IPS DF 6.9 (cell line): ENCODE results near the gene MRPS18B.
A peak's percentile ranks its signal among the peaks of the same experiment; 100 is the strongest.

ENCODE experiments used
- DNase-seq: peaks from one replicate; pipeline ENCODE4 v3.0.0-alpha.2; 2013; ENCODE audit warnings: low read depth, low spot score
- H3K27ac ChIP-seq: one replicate; pipeline ENCODE4 v1.5.1; 2013; ENCODE audit warnings: low read length, control low read depth
- H3K27me3 ChIP-seq: 2 replicates; pipeline ENCODE4 v1.6.1; 2013; ENCODE audit warnings: mild to moderate bottlenecking, low read length; ENCODE audit not compliant: control insufficient read depth, insufficient read depth
- H3K36me3 ChIP-seq: 2 replicates; pipeline ENCODE4 v1.6.1; 2013; ENCODE audit warnings: low read length; ENCODE audit not compliant: control insufficient read depth, insufficient read depth
- H3K4me1 ChIP-seq: 2 replicates; pipeline ENCODE4 v1.6.1; 2013; ENCODE audit warnings: low read length; ENCODE audit not compliant: control insufficient read depth, insufficient read depth
- H3K4me3 ChIP-seq: 2 replicates; pipeline ENCODE4 v1.5.1; 2013; ENCODE audit warnings: mild to moderate bottlenecking, low read length
- H3K9me3 ChIP-seq: 2 replicates; pipeline ENCODE4 v1.6.1; 2013; ENCODE audit warnings: low read length, inconsistent platforms; ENCODE audit not compliant: control insufficient read depth, insufficient read depth
- WGBS: extraction: QIAGEN DNeasy Blood & Tissue Kit; methylation state at CpG from one replicate; pipeline ENCODE4 v1.1.7; 2013; ENCODE audit warnings: mixed read lengths, missing lambda C conversion rate; ENCODE audit not compliant: insufficient read length, insufficient coverage; 5-methylcytosine and 5-hydroxymethylcytosine counted together

Gene MRPS18B

DNA sequence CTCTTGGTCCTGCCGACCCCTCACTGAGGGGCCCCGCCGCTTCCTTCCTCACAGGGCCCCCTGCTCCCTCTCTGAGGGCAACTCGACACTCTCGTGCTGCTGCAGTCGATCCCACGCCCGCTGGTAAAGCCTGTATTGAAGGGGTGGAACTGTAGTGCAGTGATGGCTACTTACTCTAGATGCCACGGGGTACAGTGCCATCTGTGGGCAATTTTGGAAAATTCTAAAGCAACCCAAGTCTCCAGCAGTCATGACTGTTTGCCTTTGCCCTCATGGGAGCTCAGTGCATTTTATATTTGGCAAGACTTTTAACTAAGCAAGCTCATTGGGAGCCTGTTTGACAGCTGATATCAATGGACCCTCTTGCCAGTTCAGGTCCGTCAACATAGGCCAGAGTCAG is 22.8 kb downstream of the MRPS18B start:
- DNase-seq, result no peak
- no CpG with 5 or more reads among the region's 10 CpGs for WGBS
- Histone ChIP-seq H3K27me3 (no peaks in the 10 kb centered on the region), H3K9me3 (no peaks in the 10 kb centered on the region), H3K4me1 (no peaks in the 10 kb centered on the region), H3K4me3 (no peak overlapping the region), H3K27ac (no peak overlapping the region), H3K36me3 (peaks cover 11% of the 10 kb centered on the region; the same call in 1 of the 2 replicates)

DNA sequence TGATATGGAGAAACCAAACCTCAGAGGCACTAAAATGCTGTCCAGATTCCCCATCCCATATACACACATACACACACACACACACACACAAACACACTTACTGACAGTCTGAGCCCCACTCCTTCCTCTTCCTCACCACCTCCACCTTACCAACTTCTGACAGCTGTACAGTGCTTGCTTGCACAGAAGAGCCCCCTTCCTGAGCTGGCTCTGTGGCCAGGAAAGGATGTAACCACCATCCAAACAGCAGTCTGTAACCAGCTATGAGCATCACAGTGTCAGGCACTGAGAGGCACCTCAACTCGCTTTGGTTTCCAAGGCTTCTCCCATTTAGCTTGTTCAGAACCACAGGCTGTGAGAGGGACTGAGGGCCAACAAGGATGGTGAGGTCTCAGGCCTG is 23.4 kb downstream of the MRPS18B start:
- H3K27ac ChIP-seq, result no peak overlapping the region
- H3K36me3 ChIP-seq, result peaks cover 11% of the 10 kb centered on the region; the same call in 1 of the 2 replicates
- H3K9me3 ChIP-seq, result no peaks in the 10 kb centered on the region
- no peaks in the 10 kb centered on the region for H3K4me1 ChIP-seq
- whole genome bisulfite sequencing, result no CpG with 5 or more reads among the region's 1 CpG
- no peak overlapping the region for H3K4me3 ChIP-seq
- no peaks in the 10 kb centered on the region for H3K27me3 ChIP-seq
- DNase-seq, result no peak

DNA sequence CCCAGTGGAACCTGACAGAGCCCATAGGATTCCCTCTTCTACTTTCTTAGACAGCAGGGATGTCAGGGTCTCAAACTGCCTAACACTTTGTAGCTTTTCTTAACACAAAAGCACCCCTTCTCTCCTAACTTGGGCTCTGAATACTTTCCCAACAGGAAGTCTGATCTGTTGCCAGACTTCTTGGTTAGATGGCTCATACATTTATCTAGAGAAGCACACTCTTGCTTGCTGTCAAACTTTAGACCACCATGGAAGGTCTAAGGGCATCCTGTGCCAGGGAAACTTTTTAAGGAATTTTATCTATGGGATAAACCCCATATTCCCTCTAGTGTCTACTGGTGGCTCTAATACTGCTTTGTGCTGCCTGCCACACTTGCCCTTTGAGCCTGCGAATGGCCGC is 26.0 kb downstream of the MRPS18B start:
- no CpG with 5 or more reads among the region's 2 CpGs for WGBS
- H3K4me3 ChIP-seq, result no peak overlapping the region
- peaks cover 2% of the 10 kb centered on the region; the same call in 1 of the 2 replicates for H3K4me1 ChIP-seq
- H3K27ac ChIP-seq, result no peak overlapping the region
- no peaks in the 10 kb centered on the region for H3K9me3 ChIP-seq
- peaks cover 11% of the 10 kb centered on the region; the same call in 1 of the 2 replicates for H3K36me3 ChIP-seq
- no peaks in the 10 kb centered on the region for H3K27me3 ChIP-seq
- no peak for DNase-seq

DNA sequence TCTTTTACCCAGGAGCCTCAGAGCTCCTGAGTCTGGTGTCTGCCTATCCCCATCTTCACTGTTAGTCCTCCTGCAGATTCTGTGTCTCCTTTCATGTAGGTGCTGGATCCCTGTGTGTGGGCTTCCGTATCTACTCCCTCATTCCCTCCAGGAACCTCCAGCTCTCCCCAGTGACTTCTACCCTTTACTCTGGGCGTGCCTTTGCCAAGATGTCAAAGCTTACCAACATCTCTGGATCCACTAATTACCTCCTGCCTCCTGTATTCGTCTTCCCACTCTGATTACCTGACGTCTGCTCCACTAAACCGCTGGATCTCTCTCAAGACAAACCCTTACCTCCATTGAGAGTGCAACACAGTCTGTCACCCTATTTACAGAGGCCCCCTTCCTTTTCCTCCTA is 27.1 kb downstream of the MRPS18B start:
- no CpG with 5 or more reads among the region's 5 CpGs for WGBS
- H3K4me3 ChIP-seq, result no peak overlapping the region
- H3K27me3 ChIP-seq, result no peaks in the 10 kb centered on the region
- H3K36me3 ChIP-seq, result peaks cover 9% of the 10 kb centered on the region; the same call in 1 of the 2 replicates
- H3K4me1 ChIP-seq, result peaks cover 2% of the 10 kb centered on the region; the same call in 1 of the 2 replicates
- H3K9me3 ChIP-seq, result no peaks in the 10 kb centered on the region
- no peak overlapping the region for H3K27ac ChIP-seq
- no peak for DNase-seq

DNA sequence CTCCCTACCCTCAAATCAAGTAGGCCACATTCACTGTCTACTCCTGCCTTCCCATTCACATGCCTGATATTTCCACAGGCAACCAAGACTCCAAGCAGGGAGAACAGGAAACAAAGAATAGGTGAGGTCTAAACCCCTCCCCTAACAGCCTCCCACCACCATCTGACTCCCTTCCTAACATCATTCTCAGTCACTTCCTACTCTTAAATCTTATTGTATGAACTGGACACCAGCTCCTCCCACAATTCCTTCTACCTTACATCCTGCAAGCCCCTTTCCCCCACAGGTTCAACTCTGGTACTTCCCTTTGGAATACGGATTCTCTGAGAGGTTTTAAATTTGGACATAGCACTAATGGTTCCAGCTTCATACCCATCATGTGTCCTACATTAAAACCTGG is 28.3 kb downstream of the MRPS18B start:
- Histone ChIP-seq H3K27me3 (no peaks in the 10 kb centered on the region), H3K4me3 (no peak overlapping the region), H3K36me3 (peaks cover 5% of the 10 kb centered on the region; the same call in 1 of the 2 replicates), H3K4me1 (peaks cover 2% of the 10 kb centered on the region; the same call in 1 of the 2 replicates), H3K27ac (no peak overlapping the region), H3K9me3 (no peaks in the 10 kb centered on the region)
- DNase-seq, result no peak
- WGBS, result no CpG with 5 or more reads among the region's 1 CpG

DNA sequence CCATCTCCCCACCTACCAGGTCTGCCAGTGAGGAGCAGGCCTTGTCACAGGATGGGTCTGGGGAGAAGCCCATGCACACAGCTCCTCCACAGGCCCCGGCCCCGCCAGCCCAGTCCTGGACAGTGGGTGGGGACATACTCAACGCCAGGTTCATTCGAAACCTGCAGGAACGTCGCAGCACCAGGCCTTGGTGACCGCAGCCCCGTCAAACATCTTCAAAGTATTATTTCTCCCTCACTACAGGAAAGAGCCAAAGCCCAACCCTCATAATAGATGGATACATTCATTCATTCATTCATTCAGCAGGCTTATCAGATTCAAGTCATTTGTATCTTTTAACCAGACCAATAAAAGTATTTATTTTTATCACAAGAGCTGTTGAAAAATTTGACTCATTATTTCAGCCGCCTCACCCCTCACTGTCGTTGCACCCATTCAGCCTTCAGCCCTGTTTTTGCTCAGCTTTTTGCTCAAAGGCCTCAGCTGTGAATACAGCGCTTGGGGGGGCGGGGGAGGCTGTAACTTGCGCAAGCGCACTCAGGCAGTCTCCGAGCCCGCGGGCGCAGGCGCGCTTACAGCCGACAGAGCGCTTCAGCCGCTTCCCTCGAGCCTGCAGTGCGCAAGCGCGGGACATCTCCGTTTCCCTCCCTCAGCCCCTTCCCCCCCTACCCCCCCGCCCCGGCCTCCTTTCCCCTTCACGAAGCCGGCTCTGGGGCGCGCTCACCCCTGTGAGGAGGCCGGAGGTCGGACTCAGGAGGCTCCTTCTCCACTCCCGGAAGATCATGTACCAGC is 29.0 kb downstream of the MRPS18B start, which contains the start of gene C6orf136:
Gene C6orf136 (plus strand): TSS at position 684 of the 792 bp plus-strand sequence. CDS start 99 bp downstream, at position 783.
- Histone ChIP-seq H3K27me3 (no peaks in the 10 kb centered on the region), H3K27ac (no peak within 1 kb of the TSS), H3K4me3 (peak within 1 kb of the TSS; percentile 97), H3K9me3 (no peaks in the 10 kb centered on the region), H3K36me3 (peaks cover 5% of the 10 kb centered on the region; the same call in 1 of the 2 replicates), H3K4me1 (peaks cover 2% of the 10 kb centered on the region; the same call in 1 of the 2 replicates)
- WGBS, result no CpG with 5 or more reads among the region's 37 CpGs
- DNase-seq, result peak; percentile 68

DNA sequence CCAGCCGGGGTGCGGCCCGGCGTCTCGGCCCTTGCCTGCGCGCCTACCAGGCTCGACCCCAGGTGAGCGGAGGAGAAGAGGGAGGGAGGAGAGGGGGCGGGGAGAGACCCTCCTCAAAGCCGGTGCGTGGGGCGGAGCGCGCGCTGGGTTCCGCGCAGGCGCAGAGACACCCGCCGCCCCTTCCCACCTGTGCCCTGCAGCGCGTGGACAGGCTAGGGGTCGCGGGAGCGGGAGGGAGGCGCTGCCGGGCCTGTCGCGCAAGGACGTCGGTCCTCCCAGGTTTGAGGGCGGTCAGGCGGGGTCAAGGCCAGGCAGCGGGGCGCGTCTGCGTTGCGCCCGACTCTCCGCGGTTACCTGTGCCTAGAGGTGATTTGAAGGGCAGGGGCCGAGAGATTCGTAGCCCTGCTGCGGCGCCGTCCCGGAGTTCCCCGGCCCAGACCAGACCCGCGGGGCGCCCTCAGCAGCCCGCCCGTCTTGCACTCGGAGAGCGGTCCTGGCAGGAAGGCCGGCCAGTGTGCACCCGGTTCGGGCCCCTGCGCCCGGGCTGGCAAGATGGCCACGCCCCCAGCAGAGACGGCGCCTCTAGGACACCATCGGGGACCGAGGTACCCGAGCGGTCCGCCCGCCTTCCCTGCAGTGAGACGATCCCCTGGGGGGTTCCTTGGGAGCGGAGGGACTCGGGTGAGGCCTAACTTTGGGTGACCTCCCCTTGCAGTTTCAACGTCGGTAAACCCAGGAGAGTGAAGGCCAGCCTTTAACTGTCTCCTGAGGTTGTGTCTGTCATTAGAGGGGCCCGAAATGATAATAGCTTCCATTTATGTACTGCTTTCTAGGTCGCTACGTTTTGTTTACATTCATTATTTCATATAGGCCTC is 29.8 kb downstream of the MRPS18B start:
- peaks cover 6% of the 10 kb centered on the region; the same call in 1 of the 2 replicates for H3K36me3 ChIP-seq
- no peak overlapping the region for H3K27ac ChIP-seq
- no peaks in the 10 kb centered on the region for H3K27me3 ChIP-seq
- peak; percentile 31 for DNase-seq
- peak overlapping the region; percentile 97 for H3K4me3 ChIP-seq
- peaks cover 2% of the 10 kb centered on the region; the same call in 1 of the 2 replicates for H3K4me1 ChIP-seq
- no peaks in the 10 kb centered on the region for H3K9me3 ChIP-seq
- no CpG with 5 or more reads among the region's 78 CpGs for WGBS

DNA sequence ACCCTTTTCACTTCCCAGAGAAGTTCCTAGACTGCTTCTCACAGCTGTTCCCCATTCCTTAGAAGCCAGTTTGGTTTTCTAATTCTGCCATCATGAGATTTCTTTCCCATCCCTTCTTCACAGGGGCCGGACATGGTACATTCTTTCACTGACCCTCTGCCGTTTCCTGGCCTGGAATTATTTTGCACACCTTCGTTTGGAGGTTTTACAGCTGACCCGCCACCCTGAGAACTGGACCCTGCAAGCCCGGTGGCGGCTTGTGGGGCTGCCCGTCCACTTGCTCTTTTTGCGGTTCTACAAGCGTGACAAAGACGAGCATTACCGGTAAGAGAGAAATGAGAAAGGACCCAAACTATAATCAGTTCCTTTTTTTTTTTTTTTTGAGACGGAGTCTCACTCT is 33.5 kb downstream of the MRPS18B start:
- no CpG with 5 or more reads among the region's 12 CpGs for WGBS
- DNase-seq, result no peak
- no peaks in the 10 kb centered on the region for H3K27me3 ChIP-seq
- no peaks in the 10 kb centered on the region for H3K9me3 ChIP-seq
- no peak overlapping the region for H3K27ac ChIP-seq
- no peak overlapping the region for H3K4me3 ChIP-seq
- peaks cover 21% of the 10 kb centered on the region for H3K36me3 ChIP-seq
- peaks cover 2% of the 10 kb centered on the region; the same call in 1 of the 2 replicates for H3K4me1 ChIP-seq

DNA sequence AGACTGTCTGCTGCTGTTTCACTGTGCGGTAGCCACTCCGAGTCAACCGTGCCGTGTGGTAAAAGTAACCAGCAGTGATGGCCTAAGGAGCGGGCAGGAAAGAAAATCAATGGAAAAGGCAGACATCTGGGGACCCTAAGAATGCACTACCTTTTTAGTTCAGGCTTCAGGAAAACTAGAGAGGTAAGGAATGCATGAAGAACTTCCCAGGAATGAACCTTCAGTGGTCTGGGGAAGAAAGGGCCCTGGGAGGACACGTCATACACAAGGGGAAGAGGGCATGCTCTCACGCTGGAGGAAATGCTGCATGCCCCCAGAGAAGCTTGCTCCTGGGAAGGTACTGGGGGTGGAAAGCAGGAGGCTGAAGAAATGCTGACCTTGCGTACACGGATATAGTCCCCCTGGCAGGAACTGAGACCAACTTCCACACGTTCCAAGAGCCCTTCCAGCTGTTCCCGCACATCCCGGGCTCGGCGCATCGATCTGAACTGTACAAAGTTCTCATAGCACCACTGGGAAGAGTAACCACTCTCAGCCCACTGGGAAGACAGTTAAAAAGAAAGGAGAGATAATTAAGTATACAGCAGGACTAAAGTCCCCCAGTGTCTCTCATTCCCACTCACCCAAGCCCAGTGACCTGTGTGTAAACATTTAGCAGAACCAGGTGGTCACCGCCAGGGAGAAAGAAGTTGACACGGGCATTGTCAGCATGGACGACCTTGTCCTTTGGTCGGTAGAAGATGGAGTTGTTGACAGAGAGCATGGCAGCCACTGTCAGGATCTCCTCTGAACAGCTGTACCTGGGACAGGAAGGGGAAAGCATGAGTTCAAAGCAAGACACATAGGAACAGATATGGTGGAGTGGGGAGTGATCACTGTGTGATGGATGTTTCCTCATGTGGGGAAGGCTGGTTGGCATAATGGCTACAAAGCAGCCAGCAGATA is 37.4 kb downstream of the MRPS18B start:
- no CpG with 5 or more reads among the region's 19 CpGs for WGBS
- Histone ChIP-seq H3K4me3 (no peak overlapping the region), H3K36me3 (peaks cover 34% of the 10 kb centered on the region), H3K4me1 (no peaks in the 10 kb centered on the region), H3K27ac (no peak overlapping the region), H3K9me3 (no peaks in the 10 kb centered on the region), H3K27me3 (no peaks in the 10 kb centered on the region)
- no peak for DNase-seq
